Measurements from ENCODE around the gene TOR1AIP2.
"Not testable (repeated sequence)": the region's sequence is repeated elsewhere in the genome, so short reads cannot be mapped to it uniquely, and the experiment has no call there.

The TOR1AIP2 gene

GRCh38 chr1:179805291-179806195, 72.1 kb downstream of the TOR1AIP2 start:
- DNase-seq, result no peak

DNA sequence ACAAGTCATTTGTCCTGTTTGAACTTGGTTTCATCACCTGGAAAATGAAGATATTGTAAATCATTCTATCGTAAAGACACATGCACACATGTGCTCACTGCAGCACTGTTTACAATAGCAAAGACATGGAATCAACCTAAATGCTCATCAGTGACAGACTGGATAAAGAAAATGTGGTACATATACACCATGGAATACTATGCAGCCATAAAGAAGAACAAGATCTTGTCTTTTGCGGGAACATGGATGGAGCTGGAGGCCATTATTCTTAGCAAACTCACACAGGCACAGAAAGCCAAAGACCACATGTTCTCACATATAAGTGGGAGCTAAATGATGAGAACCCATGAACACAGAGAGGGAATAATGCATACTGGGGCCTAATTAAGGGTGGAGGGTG, 73.2 kb downstream of the TOR1AIP2 start:
- DNase-seq, result not testable (repeated sequence)

DNA sequence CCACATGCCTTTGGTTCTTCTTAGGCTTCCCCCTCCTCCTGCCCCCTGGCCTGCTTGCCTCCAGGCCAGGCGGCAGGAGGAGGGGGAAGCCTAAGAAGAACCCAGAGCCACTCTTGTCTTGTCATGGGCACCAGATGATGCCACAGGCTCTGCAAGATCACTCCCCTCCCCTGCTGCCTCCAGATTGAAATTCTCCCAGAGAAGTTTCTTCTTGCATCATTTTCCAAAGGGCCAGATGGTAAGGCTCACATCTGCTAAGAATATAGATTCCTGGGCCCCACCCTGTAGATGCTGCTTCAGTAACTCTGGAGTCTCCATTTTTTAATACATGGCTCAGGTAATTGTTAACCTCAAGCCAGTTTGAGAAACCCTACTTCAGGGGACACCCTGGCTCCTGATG, 73.7 kb downstream of the TOR1AIP2 start:
- DNase-seq, result no peak

DNA sequence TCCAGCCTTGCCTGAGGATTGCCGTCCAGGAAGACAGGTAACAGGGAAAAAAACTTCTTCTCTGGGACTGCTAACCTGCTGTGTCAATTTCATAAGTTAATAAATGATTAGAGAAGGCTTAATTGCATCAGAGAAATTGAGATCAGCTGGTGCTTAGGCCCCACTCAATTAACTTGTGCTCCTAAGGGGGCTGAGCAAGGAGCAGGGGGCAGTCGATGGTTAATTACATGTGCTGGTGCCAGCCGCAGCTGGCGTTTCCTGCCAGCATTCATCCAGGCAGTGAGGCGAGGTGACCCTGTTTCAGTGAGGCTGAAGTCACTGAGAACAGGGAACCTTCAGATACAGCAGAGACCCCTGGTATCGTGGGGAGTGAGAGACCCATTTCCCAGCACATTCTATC, 74.5 kb downstream of the TOR1AIP2 start:
- no peak for DNase-seq

DNA sequence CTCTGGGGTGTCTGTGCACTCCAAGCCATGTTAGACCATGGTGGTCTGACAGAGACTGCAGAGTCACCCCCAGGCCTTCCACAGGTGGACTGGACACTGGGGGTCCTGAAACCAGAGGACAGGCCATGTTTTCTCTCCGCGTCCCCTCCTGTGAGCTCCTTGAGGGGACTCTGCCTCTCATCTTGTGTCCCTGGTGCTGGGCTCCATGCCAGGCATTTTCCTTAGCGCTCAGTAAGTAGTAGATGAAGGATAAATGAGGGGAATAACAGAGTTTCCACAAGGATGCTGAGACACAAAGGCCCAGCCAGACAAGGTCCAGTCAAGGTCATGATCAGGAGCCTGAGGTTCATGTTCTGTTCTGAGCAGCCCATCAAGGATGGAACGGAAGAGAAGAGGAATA, 77.1 kb downstream of the TOR1AIP2 start:
- DNase-seq, result no peak

GRCh38 chr1:179798864-179799516, 78.6 kb downstream of the TOR1AIP2 start:
- DNase-seq, result no peak

DNA sequence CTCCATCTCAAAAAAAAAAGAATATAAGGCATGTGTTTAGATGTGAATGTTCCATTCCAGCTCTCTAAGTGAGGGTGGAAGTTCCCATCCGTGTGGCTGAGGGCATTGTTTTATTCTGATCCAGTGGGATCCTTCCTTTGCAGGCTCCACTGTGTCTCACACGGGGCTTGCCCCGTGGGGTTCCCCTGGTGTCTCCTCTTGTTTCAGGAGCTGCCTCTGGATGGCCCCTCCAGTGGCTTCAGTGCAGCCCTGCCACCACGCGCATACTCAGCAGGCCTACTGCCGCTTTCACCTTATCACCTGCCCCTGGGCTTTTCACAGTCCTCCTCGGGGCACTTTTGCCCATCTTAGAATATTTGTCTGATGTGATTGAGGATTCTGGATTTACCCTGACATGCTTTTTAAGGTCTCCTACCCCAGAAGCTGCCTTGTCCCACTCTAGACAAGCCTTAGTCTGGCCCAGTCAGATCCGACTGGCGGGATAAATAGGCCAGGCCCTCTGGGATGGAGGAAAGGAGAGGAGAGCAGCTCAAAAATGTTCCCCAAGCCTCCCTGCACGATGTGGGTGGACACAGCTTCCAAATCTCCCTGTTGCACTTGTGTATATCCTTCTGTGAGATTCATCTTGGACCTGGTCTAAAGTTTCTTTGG, 79.3 kb downstream of the TOR1AIP2 start:
- DNase-seq, result no peak

- DNase-seq, result no peak
Observed at GRCh38 chr1:179794669-179795068, 82.9 kb downstream of the TOR1AIP2 start.

- DNase-seq, result no peak
Observed at GRCh38 chr1:179794146-179794545, 83.5 kb downstream of the TOR1AIP2 start.

DNA sequence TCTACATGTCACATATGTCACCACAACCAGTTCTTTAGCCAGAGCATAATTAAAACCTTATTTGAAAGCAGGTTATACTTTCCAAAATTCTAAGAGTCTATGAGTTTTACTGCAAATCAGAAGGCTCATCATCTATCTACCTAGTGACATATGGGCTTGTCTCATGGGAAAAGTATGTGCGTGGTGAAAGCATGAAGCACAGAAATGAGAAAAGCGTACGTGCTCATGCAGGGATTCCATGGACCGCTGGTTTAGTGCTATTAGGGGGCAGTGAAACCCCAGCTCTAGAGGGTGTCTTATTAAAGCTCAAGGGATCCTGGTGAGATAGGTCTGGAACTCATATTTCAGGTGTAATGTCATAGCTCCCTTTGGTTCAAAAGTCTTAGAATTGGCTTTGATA, 84.3 kb downstream of the TOR1AIP2 start:
- DNase-seq, result no peak
